SK-N-SH (cell line): ENCODE measurements around the gene ALAS1. TPM values are rescaled to one million over a fixed set of nuclear protein-coding genes. Genes with fewer than 3 reads are reported as not detected.

ENCODE experiments used
- CTCF ChIA-PET: fragments of 300-600, 350-600 bp; formaldehyde crosslinking; extraction: SDS; loops from one replicate; lab custom pipeline; 2021; lab: Yijun Ruan, JAX
- POLR2A ChIA-PET: fragments of 350-600 bp; sonication (Branson Sonifier 250); formaldehyde crosslinking; extraction: SDS; loops from one replicate; lab custom pipeline; 2020; ENCODE audit warnings: antibody characterized with exemption, inconsistent platforms; lab: Yijun Ruan, JAX
- DNase-seq: peaks from one replicate; pipeline ENCODE4 v3.0.0; 2012
- H2AFZ ChIP-seq: fragments of 200-600 bp; sonication (generic); 2 replicates; pipeline ENCODE4 v1.8.1; 2016; ENCODE audit warnings: antibody characterized with exemption, mild to moderate bottlenecking, low read depth
- H3F3A ChIP-seq: fragments of 200-600 bp; sonication (generic); replicated peaks from 2 replicates; pipeline ENCODE3; 2016; ENCODE audit warnings: antibody characterized with exemption, mild to moderate bottlenecking; ENCODE audit not compliant: insufficient read depth
- H3K27ac ChIP-seq, 2 experiments: fragments of 200-500 bp in 1 of 2; fragments of 200-600 bp in 1 of 2; sonication (Bioruptor generic) in 1 of 2; sonication (generic), shearing (Covaris generic) in 1 of 2; 2 replicates each; pipeline versions ENCODE4 v1.5.1 to v1.6.1; 2014 to 2016; ENCODE audit warnings: low read depth in 2 of 2, inconsistent platforms in 1 of 2, low read length in 1 of 2, mild to moderate bottlenecking in 1 of 2, mixed read lengths in 1 of 2
- H3K27me3 ChIP-seq: fragments of 200-600 bp; sonication (generic), shearing (Covaris generic); 2 replicates; pipeline ENCODE4 v1.6.1; 2016; ENCODE audit warnings: mixed run types; ENCODE audit not compliant: insufficient read depth
- H3K36me3 ChIP-seq, 2 experiments: fragments of 200-500 bp in 1 of 2; fragments of 200-600 bp in 1 of 2; sonication (Bioruptor generic) in 1 of 2; sonication (generic) in 1 of 2; replicated peaks in 1 of 2; 2 replicates each; pipeline versions ENCODE3 to v1.5.1; 2014 to 2016; ENCODE audit warnings: low read length in 1 of 2, mild to moderate bottlenecking in 1 of 2; ENCODE audit not compliant: insufficient read depth in 2 of 2, control insufficient read depth in 1 of 2
- H3K4me1 ChIP-seq, 2 experiments: fragments of 200-500 bp in 1 of 2; fragments of 200-600 bp in 1 of 2; sonication (Bioruptor generic) in 1 of 2; sonication (generic), shearing (Covaris generic) in 1 of 2; 2 replicates each; pipeline versions ENCODE4 v1.5.1 to v1.6.1; 2014 to 2016; ENCODE audit warnings: low read depth in 1 of 2, low read length in 1 of 2, mixed run types in 1 of 2; ENCODE audit not compliant: insufficient read depth in 2 of 2, control insufficient read depth in 1 of 2
- H3K4me2 ChIP-seq: fragments of 200-600 bp; sonication (generic), shearing (Covaris generic); 2 replicates; pipeline ENCODE4 v1.6.1; 2017; ENCODE audit warnings: mixed run types
- H3K4me3 ChIP-seq, 2 experiments: fragments of 200-500 bp in 1 of 2; fragments of 200-600 bp in 1 of 2; sonication (Bioruptor generic) in 1 of 2; sonication (generic), shearing (Covaris generic) in 1 of 2; 2 replicates each; pipeline versions ENCODE4 v1.5.1 to v1.8.1; 2014 to 2016; ENCODE audit warnings: low read depth in 2 of 2, inconsistent platforms in 1 of 2, low read length in 1 of 2, mild to moderate bottlenecking in 1 of 2, mixed read lengths in 1 of 2, moderate library complexity in 1 of 2
- H3K79me2 ChIP-seq: fragments of 200-600 bp; sonication (generic); 2 replicates; pipeline ENCODE4 v1.8.1; 2017; ENCODE audit warnings: mild to moderate bottlenecking; ENCODE audit not compliant: insufficient read depth
- H3K9ac ChIP-seq: fragments of 200-600 bp; sonication (generic); 2 replicates; pipeline ENCODE4 v1.6.1; 2017; ENCODE audit warnings: mixed run types
- H3K9me2 ChIP-seq: fragments of 200-600 bp; sonication (generic); 2 replicates; pipeline ENCODE4 v1.6.1; 2017; ENCODE audit warnings: mixed run types
- H3K9me3 ChIP-seq: fragments of 200-600 bp; sonication (generic); 2 replicates; pipeline ENCODE4 v1.6.1; 2017; ENCODE audit warnings: mixed run types, mild to moderate bottlenecking, moderate library complexity
- H4K20me1 ChIP-seq: fragments of 200-600 bp; sonication (generic); 2 replicates; pipeline ENCODE4 v1.6.1; 2017; ENCODE audit warnings: mild to moderate bottlenecking, mixed run types; ENCODE audit not compliant: insufficient read depth
- CHD2 ChIP-seq: fragments of 150-350 bp; IDR thresholded peaks from 2 replicates; pipeline ENCODE4 v1.6.1; 2018; ENCODE audit warnings: low read length; ENCODE audit not compliant: partially characterized antibody
- FOXM1 ChIP-seq: IDR thresholded peaks from 2 replicates; pipeline ENCODE4 v1.4.0; 2012; ENCODE audit warnings: low read depth, mild to moderate bottlenecking
- MEF2A ChIP-seq: IDR thresholded peaks from 2 replicates; pipeline ENCODE4 v1.4.0; 2012; ENCODE audit warnings: low read depth, borderline replicate concordance
- NRF1 ChIP-seq: IDR thresholded peaks from 2 replicates; pipeline ENCODE4 v1.6.1; 2012; ENCODE audit warnings: low read depth, mild to moderate bottlenecking, low read length
- RAD21 ChIP-seq: IDR thresholded peaks from 2 replicates; pipeline ENCODE4 v1.6.1; 2012; ENCODE audit warnings: mild to moderate bottlenecking, low read length
- RCOR1 ChIP-seq: fragments of 150-350 bp; IDR thresholded peaks from 2 replicates; pipeline ENCODE4 v1.6.1; 2017; ENCODE audit warnings: antibody characterized with exemption, low read length
- RFX5 ChIP-seq: IDR thresholded peaks from 2 replicates; pipeline ENCODE4 v1.6.1; 2012; ENCODE audit warnings: mild to moderate bottlenecking, improper control_type of control experiment, low read length
- SIN3A ChIP-seq: IDR thresholded peaks from 2 replicates; pipeline ENCODE4 v1.6.1; 2012; ENCODE audit warnings: low read depth, mild to moderate bottlenecking, low read length, moderate library complexity, borderline replicate concordance
- SMC3 ChIP-seq: IDR thresholded peaks from 2 replicates; pipeline ENCODE4 v1.6.1; 2012; ENCODE audit warnings: low read depth, low read length, improper control_type of control experiment
- USF1 ChIP-seq: IDR thresholded peaks from 2 replicates; pipeline ENCODE4 v1.4.0; 2012; ENCODE audit warnings: low read depth, borderline replicate concordance
- YY1 ChIP-seq: IDR thresholded peaks from 2 replicates; pipeline ENCODE4 v1.4.0; 2012; ENCODE audit warnings: low read depth, mild to moderate bottlenecking
- WGBS: methylation state at CpG from one replicate; pipeline ENCODE4 v1.1.6; 2017; ENCODE audit warnings: low lambda C conversion rate; 5-methylcytosine and 5-hydroxymethylcytosine counted together
- polyA plus RNA-seq, 3 experiments: library from polyadenylated mRNA; depleted of rRNA; stranded (reverse); fragments of >200 nt; gene quantifications; 2 replicates each; pipeline ENCODE4 v1.2.3, GENCODE V29; 2012
- TF ChIP-seq, protein P1 (sequence below): IDR thresholded peaks from 2 replicates; pipeline ENCODE4; 2012
- TF ChIP-seq, protein P2 (sequence below): IDR thresholded peaks from 2 replicates; pipeline ENCODE4 v1.4.0; 2012; ENCODE audit warnings: low read depth, borderline replicate concordance

Gene ALAS1
- polyA plus RNA-seq, 1 of the 3 experiments (the other 2 are of a cell fraction) = 47.9 TPM

DNA sequence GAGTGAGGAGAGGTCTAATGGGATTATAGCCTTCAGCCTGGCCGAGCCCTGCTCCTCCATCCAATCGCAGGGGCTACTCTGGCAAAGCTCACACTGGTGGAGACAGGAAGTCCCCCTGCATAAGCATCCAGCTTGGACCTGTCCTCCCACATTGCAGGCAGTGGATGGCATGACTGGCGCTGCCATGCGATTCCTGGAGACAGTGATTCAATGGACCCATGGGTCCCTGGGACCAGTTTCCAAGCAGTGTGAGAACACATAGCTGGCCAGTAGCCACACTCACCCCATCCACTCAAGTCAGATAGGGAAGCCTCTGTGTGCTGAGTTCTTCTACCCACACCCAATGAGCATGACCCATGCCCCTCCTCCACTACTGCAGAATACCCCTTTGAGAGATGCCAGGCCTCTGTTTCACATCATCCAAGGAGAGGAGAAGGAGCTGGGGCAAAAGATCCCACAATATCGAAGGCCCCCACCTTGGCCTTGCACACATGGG lies 25.6 kb upstream of the ALAS1 start (continued):
- no peak for TF ChIP-seq USF1
- no peak for TF ChIP-seq MEF2A
- no peak for TF ChIP-seq SIN3A
- no peak for TF ChIP-seq NRF1
- TF ChIP-seq YY1 = no peak
- no peak for TF ChIP-seq RCOR1
- TF ChIP-seq, protein P1, sequence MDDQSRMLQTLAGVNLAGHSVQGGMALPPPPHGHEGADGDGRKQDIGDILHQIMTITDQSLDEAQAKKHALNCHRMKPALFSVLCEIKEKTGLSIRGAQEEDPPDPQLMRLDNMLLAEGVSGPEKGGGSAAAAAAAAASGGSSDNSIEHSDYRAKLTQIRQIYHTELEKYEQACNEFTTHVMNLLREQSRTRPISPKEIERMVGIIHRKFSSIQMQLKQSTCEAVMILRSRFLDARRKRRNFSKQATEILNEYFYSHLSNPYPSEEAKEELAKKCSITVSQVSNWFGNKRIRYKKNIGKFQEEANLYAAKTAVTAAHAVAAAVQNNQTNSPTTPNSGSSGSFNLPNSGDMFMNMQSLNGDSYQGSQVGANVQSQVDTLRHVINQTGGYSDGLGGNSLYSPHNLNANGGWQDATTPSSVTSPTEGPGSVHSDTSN = no peak
- TF ChIP-seq, protein P2, sequence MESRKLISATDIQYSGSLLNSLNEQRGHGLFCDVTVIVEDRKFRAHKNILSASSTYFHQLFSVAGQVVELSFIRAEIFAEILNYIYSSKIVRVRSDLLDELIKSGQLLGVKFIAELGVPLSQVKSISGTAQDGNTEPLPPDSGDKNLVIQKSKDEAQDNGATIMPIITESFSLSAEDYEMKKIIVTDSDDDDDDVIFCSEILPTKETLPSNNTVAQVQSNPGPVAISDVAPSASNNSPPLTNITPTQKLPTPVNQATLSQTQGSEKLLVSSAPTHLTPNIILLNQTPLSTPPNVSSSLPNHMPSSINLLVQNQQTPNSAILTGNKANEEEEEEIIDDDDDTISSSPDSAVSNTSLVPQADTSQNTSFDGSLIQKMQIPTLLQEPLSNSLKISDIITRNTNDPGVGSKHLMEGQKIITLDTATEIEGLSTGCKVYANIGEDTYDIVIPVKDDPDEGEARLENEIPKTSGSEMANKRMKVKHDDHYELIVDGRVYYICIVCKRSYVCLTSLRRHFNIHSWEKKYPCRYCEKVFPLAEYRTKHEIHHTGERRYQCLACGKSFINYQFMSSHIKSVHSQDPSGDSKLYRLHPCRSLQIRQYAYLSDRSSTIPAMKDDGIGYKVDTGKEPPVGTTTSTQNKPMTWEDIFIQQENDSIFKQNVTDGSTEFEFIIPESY = no peak
- no peak for TF ChIP-seq RAD21

DNA sequence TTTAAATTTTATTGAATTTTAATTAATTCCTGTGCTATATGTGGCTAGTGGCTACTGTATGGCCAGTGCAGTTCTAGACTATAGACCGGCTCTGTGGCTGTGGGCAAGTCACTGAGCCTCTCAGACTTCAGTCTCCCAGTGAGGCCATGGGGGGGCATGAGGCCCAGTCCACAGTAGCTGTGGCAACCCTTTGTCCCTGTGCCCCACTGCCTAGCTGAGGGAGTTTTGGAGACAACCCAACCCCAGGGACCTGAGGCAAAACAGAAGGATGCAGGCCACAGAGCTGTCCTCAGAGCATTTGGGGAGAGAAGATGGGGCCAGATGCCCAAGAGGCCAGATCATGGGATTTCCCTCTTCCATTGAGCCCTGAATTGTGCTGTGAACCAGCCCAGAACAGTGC lies 24.9 kb upstream of the ALAS1 start:
- no peak overlapping the region for H2AFZ ChIP-seq
- H3K9me2 ChIP-seq = no peaks in the 10 kb centered on the region
- H3K4me3 ChIP-seq = no peak overlapping the region
- TF ChIP-seq SMC3 (no peak), RFX5 (no peak), CHD2 (no peak), FOXM1 (no peak), NRF1 (no peak), RCOR1 (no peak)
- TF ChIP-seq, all 33 proteins: peak for 0
- CTCF ChIA-PET = interaction anchor here (0.6 to 1.1 kb wide), 3 partner anchors 48 to 172 kb away, joined by 3 to 4 read pairs (median 3); no protein-coding TSS in a partner anchor
- DNase-seq = no peak
- Histone ChIP-seq H3K27ac (no peak overlapping the region), H3K9me3 (no peaks in the 10 kb centered on the region), H3K36me3 (no peaks in the 10 kb centered on the region), H3K9ac (no peak overlapping the region), H3F3A (no peaks in the 10 kb centered on the region), H3K79me2 (no peaks in the 10 kb centered on the region), H3K4me1 (peaks cover 0 to 11% of the 10 kb centered on the region in 2 experiments; a peak in 1 of 4 replicates), H3K4me2 (no peak overlapping the region), H4K20me1 (no peaks in the 10 kb centered on the region), H3K27me3 (no peaks in the 10 kb centered on the region)
- 73% methylated on average over 1 of the region's 1 CpG for WGBS
- POLR2A ChIA-PET = no interaction called here
